ENCODE results near the gene PLA2G4F.

The PLA2G4F gene, protein sequence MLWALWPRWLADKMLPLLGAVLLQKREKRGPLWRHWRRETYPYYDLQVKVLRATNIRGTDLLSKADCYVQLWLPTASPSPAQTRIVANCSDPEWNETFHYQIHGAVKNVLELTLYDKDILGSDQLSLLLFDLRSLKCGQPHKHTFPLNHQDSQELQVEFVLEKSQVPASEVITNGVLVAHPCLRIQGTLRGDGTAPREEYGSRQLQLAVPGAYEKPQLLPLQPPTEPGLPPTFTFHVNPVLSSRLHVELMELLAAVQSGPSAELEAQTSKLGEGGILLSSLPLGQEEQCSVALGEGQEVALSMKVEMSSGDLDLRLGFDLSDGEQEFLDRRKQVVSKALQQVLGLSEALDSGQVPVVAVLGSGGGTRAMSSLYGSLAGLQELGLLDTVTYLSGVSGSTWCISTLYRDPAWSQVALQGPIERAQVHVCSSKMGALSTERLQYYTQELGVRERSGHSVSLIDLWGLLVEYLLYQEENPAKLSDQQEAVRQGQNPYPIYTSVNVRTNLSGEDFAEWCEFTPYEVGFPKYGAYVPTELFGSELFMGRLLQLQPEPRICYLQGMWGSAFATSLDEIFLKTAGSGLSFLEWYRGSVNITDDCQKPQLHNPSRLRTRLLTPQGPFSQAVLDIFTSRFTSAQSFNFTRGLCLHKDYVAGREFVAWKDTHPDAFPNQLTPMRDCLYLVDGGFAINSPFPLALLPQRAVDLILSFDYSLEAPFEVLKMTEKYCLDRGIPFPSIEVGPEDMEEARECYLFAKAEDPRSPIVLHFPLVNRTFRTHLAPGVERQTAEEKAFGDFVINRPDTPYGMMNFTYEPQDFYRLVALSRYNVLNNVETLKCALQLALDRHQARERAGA

DNA sequence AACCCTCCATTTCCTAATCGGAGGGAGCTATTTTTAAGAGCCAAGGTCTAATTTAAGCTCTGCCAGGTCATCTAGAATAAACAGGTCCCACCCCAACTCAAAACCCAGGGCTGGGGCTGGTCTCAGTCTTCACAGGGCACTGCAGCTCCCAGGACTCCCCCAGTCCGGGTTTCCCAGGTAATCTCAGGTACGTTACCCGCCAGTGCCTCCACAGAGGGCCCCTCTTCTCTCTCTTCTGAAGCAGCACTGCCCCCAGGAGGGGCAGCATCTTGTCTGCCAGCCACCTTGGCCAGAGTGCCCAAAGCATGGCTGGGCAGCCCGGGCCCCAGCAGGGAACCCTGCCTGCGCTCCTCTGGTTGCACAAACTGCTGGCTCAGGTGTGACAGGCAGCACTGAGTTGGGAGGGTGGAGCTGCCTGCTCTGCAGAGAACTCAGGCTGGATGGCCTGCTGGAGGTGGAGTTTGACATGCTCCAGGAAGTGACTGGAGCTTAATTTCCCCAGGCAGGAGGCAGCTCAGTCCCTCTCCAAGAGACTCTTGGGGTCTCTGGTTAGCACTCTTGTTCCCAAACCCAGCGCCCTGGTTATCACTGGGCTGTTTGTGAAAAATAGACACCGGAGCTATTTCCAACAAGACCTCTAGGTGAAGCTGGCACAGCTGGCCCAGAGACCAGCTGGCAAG, at the start of gene PLA2G4F:
Gene PLA2G4F (minus strand): TSS at position 394 of the 680 bp plus-strand sequence. CDS start 87 bp downstream, at position 307.
- no peak for DNase-seq

- DNase-seq: no peak
Observed at GRCh38 chr15:42203891-42204290, 47.5 kb upstream of the PLA2G4F start.

DNA sequence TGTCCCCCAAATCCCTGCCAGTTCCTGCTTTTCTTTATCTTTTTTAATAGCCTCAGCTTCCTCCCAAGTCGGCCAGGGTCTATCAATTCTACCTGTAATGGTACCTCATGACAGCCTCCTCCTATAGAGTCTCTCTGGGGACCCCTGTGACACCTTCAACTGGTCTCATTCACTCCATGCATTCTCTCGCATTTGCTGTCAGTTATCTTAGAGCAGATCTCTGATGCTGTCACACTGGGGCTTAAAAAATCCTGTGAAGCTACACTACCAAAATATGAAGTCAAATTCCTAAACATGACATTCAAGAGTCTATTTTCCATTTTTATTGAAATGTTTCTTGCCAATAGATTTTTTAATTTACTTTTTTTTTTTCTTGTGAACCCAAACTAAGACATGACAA, 46.2 kb upstream of the PLA2G4F start:
- DNase-seq: no peak

- DNase-seq: no peak
Observed at GRCh38 chr15:42201801-42202200, 45.4 kb upstream of the PLA2G4F start.

GRCh38 chr15:42199126-42199525, 42.7 kb upstream of the PLA2G4F start:
- DNase-seq: no peak

DNA sequence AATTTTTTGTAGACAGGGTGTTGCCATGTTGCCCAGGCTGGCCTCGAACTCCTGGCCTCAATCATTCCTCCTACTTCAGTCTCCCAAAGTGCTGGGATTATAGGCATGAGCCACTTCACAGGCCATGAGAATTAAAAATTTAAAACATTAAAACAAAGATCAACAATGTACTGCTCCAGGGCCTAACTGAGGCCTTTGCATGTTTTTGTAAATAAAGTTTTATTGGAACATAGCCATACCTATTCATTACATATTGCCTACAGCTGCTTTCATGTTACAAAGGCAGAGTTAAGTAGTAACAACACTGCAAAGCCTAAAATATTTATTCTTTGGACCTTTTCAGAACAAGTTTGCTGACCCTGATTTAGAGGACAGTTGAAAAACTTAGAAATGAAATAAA, 42.1 kb upstream of the PLA2G4F start:
- DNase-seq: no peak

- no peak for DNase-seq
Observed at GRCh38 chr15:42194513-42194912, 38.1 kb upstream of the PLA2G4F start.

DNA sequence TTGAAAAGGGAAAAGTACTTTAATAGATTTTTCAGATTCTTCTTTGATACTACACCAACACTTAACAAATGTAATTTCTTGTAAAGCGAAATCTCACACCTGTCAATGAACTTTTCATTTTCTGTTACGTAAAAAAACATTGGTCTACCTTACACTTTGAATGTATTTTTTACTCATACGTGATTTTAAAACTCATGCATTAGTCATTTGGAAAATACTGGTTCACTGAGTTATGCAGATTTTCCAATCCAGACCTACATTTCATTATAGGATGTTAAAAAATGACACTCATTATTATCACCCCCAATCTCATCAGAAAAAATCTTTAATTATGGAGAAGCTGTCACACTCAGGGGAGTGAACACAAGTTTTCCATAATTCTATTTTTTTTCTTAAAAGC, 36.9 kb upstream of the PLA2G4F start:
- no peak for DNase-seq

DNA sequence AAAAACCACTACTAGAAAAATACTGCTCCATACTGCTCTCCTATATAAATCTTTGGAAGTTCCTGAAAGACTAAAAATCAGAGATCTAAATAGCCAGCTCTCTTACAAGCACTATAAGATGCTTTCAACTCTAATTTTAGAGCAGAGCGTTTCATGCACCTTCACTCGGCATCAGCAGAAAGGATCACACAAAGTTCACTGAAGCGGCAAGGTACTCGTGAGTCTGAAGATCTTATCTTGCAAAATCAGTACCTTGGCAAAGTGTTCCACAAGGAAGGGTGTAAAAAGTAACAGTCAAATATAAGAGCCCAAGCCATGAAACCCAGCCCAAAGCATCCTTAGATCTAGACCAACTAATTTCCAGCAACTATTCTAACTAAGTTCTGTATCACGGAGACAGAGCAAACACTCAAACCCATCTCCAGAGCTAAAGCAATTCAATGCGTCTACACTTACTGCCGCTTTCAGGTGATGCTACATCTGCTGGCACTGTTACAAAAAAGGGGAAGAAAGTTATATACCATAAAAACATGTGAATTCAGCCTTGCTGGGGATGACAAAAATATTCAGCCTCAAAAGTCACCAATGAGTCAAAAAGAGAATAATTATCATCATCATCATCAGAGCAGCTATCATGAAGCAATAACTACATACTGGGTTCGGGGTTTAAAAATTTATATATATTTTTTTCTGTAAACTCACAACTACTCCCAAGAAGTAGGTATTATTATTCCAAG, 35.3 kb upstream of the PLA2G4F start:
- DNase-seq: no peak

DNA sequence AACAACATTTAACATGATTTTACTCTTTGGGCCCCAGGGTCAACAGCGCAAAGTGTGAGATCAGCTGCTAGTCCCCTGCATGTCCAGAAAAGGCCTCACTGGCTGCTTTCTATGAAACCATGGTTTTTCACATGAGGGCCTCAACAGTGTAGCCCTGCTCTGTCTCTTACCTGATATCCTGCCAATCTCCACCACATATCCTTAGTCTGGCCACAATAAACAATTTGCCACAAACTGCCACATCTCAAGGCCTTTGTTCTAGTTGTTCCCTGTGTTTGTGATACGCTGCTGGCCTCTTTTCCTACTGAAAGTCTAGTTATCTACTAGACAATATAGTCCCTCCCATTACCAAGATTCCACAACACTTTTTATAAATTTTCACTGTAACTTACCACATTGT, 33.9 kb upstream of the PLA2G4F start:
- DNase-seq: no peak

- DNase-seq: no peak
Observed at GRCh38 chr15:42185801-42186200, 29.4 kb upstream of the PLA2G4F start.

DNA sequence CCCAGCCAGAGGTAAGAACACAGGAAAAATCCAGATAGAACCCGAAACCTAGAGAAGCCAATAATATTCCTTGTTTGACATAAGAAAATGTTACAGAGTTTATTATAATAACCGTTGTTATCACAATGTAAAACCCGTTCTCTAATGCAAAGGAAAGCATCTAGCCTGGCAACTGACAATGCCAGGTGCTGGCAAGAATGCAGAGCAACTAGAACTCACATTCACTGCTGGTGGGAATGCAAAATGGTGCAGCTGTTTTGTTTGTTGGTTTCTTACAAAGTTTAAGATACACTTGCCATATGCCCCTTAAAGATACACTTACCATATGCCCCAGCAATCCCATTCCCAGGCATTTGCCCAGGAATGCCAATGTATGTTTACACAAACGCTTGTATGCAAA, 28.3 kb upstream of the PLA2G4F start:
- no peak for DNase-seq

- no peak for DNase-seq
Observed at GRCh38 chr15:42184296-42184695, 27.9 kb upstream of the PLA2G4F start.

GRCh38 chr15:42182961-42183360, 26.5 kb upstream of the PLA2G4F start:
- no peak for DNase-seq

- no peak for DNase-seq
Observed at GRCh38 chr15:42182328-42182886, 26.0 kb upstream of the PLA2G4F start.

GRCh38 chr15:42178056-42178455, 21.6 kb upstream of the PLA2G4F start:
- DNase-seq: no peak

DNA sequence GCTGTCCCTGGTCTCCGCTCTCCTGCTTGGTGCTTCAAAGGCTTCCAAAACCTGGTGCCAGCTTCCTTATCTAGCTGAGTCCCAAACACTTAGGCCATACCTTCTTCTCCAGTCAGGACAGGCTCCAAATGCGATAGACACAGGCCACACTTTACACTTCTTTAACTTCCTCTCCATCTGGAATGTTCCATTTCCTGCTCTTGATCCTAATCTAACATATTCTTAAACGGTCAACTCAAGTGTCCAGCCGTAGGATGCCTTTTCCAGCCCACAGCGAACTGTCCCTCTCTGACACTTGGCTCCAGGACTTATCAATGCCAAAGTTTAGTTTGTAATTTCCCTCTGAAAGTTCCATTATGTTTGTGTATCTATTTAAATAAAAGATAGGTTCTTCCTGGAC, 19.2 kb upstream of the PLA2G4F start:
- no peak for DNase-seq

- DNase-seq: no peak
Observed at GRCh38 chr15:42172475-42172874, 16.0 kb upstream of the PLA2G4F start.

DNA sequence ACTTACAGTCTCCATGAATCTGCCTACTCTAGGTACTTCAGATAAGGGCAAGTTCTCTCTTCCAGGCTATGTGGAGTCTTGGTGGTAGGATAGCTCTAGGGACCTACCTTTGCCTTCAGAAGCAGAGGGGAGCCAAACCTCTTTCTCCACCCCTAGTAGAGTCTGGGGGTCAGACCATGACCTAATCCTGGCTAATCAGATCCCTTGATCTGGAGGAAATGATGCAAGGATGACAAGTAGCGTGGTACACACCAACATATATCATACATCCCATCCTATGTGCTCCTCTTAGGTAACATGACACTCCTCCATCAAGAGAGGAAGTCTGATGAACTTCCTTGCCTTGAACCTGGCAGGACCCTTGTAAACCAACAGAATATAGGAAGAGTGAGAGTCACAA, 15.4 kb upstream of the PLA2G4F start:
- DNase-seq: no peak

DNA sequence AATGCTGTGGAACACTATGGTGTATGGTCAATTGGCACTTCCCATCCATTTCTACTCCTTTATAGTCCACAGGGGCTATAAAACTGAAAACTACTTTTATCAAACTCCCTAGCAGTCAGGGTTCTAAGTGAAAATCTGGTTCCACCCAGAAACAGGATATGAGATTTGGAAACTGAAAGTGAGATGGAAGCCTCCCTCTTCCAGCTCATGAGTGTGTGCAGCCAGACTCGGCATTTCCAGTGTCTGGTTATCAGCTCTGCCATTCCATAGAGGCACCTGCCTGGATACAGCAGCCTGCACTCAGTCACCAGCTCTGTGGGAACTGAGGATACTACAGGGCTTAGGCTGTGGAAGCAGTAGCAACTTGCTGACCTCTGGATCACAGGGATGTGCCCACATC, 14.7 kb upstream of the PLA2G4F start:
- no peak for DNase-seq

GRCh38 chr15:42166225-42166940, 9.9 kb upstream of the PLA2G4F start:
- no peak for DNase-seq

DNA sequence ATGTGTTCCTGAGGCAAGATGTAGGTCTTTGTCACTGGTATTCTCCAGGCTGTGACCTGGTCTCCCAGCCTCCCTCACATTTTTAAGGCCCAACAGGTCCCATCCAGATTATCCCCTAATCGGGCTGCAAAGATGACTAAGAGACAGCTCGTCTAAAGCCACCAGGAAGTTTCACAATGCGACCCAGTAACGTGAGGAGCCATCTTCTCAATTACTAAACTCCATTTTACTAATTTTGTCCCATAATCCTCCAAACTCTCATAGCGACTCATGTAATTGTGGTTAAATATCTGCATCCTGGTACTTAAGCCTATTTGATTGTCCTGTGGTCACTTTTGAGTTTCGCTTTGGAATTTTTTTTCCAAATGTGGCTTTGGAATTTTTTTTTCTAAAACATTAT, 8.7 kb upstream of the PLA2G4F start:
- DNase-seq: no peak
